ENCODE results near the gene RASGEF1B. TPM values are rescaled to one million over a fixed set of nuclear protein-coding genes. Genes with fewer than 3 reads are reported as not detected.

The RASGEF1B gene
- total RNA-seq, 4 donors from 2014 or later: 14.1 to 31.0 (median 26.2) TPM

GRCh38 chr4:81427344-81427821 is 44.3 kb downstream of the RASGEF1B start:
- no peak overlapping the region for H3K4me3 ChIP-seq
- no peaks in the 10 kb centered on the region for H3K9me3 ChIP-seq
- no peak for DNase-seq
- 56 to 58% methylated on average over 4 to 6 of the region's 6 CpGs for whole genome bisulfite sequencing, 2 donors (ENCODE audit: low coverage in 1 of 2)
- H3K27ac ChIP-seq: no peak overlapping the region
- H3K36me3 ChIP-seq: peaks cover 0 to 28% (median 6%) of the 10 kb centered on the region in 4 donors
- TF ChIP-seq POLR2AphosphoS5 (IDR thresholded peaks at IDR 0.05) (no peak), EP300 (IDR thresholded peaks at IDR 0.05; ENCODE audit: low read depth) (no peak), POLR2A (IDR thresholded peaks at IDR 0.05) (no peak), CTCF (IDR thresholded peaks at IDR 0.05) (no peak)
- in situ Hi-C loops (cut with MboI; ENCODE audit: low pct_ligation_motif_present in 1 of 4, low pct_unique_long_range_greater_than_20kb in 1 of 4, low sequenced_read_pairs in 3 of 4) (loop anchor here in 1 of 4 donors (25.0 kb wide), 1 partner anchor 110 kb away; no protein-coding TSS in a partner anchor), intact Hi-C loops (cut with DNase I; ENCODE audit: low total_unique reads) (no loop called here)
- H3K27me3 ChIP-seq: no peaks in the 10 kb centered on the region
- peaks cover 0 to 8% (median 3%) of the 10 kb centered on the region in 4 donors for H3K4me1 ChIP-seq

- no peaks in the 10 kb centered on the region for H3K9me3 ChIP-seq
- DNase-seq: no peak
- peaks cover 0 to 22% (median 4%) of the 10 kb centered on the region in 4 donors for H3K36me3 ChIP-seq
- no peak overlapping the region for H3K4me3 ChIP-seq
- H3K27ac ChIP-seq: no peak overlapping the region
- in situ Hi-C loops (cut with MboI; ENCODE audit: low pct_ligation_motif_present in 1 of 4, low pct_unique_long_range_greater_than_20kb in 1 of 4, low sequenced_read_pairs in 3 of 4): loop anchor here in 1 of 4 donors (25.0 kb wide), 1 partner anchor 110 kb away; no protein-coding TSS in a partner anchor
- peaks cover 0 to 12% (median 4%) of the 10 kb centered on the region in 4 donors for H3K4me1 ChIP-seq
- no peak for TF ChIP-seq POLR2A (IDR thresholded peaks at IDR 0.05)
- TF ChIP-seq EP300 (IDR thresholded peaks at IDR 0.05; ENCODE audit: low read depth): no peak
- no peak for TF ChIP-seq CTCF (IDR thresholded peaks at IDR 0.05)
- no peak for TF ChIP-seq POLR2AphosphoS5 (IDR thresholded peaks at IDR 0.05)
- intact Hi-C loops (cut with DNase I; ENCODE audit: low total_unique reads): no loop called here
- H3K27me3 ChIP-seq: no peaks in the 10 kb centered on the region
- 65 to 71% methylated on average over 1 of the region's 1 CpG for WGBS, 2 donors (ENCODE audit: low coverage in 1 of 2)
Observed at GRCh38 chr4:81426770-81427289, 44.9 kb downstream of the RASGEF1B start.

- DNase-seq: no peak
Observed at GRCh38 chr4:81424816-81425755, 46.6 kb downstream of the RASGEF1B start.

GRCh38 chr4:81424336-81424735 is 47.4 kb downstream of the RASGEF1B start:
- Histone ChIP-seq H3K4me1 (peaks cover 4 to 24% (median 7%) of the 10 kb centered on the region in 4 donors), H3K36me3 (no peaks in the 10 kb centered on the region), H3K9me3 (no peaks in the 10 kb centered on the region), H3K27me3 (no peaks in the 10 kb centered on the region), H3K4me3 (no peak overlapping the region), H3K27ac (no peak overlapping the region)
- no peak for DNase-seq
- TF ChIP-seq EP300 (IDR thresholded peaks at IDR 0.05; ENCODE audit: low read depth) (no peak), CTCF (IDR thresholded peaks at IDR 0.05) (no peak), POLR2AphosphoS5 (IDR thresholded peaks at IDR 0.05) (no peak), POLR2A (IDR thresholded peaks at IDR 0.05) (no peak)
- intact Hi-C loops (cut with DNase I; ENCODE audit: low total_unique reads) (no loop called here), in situ Hi-C loops (cut with MboI; ENCODE audit: low pct_ligation_motif_present in 1 of 4, low pct_unique_long_range_greater_than_20kb in 1 of 4, low sequenced_read_pairs in 3 of 4) (loop anchor here in 3 of 4 donors (25.0 kb wide), 1 partner anchor 788 kb away; no protein-coding TSS in a partner anchor)
- 63 to 84% methylated on average over 5 to 6 of the region's 6 CpGs for WGBS, 2 donors (ENCODE audit: low coverage in 1 of 2)

More at GRCh38 chr4:81424816-81425755, 46.6 kb downstream of the RASGEF1B start:
- no peaks in the 10 kb centered on the region for H3K9me3 ChIP-seq
- peaks cover 4 to 24% (median 7%) of the 10 kb centered on the region in 4 donors for H3K4me1 ChIP-seq
- H3K36me3 ChIP-seq: peaks cover 0 to 6% (median 0%) of the 10 kb centered on the region in 4 donors
- no peak for TF ChIP-seq POLR2A (IDR thresholded peaks at IDR 0.05)
- no peak for TF ChIP-seq POLR2AphosphoS5 (IDR thresholded peaks at IDR 0.05)
- TF ChIP-seq EP300 (IDR thresholded peaks at IDR 0.05; ENCODE audit: low read depth): no peak
- in situ Hi-C loops (cut with MboI; ENCODE audit: low pct_ligation_motif_present in 1 of 4, low pct_unique_long_range_greater_than_20kb in 1 of 4, low sequenced_read_pairs in 3 of 4): loop anchor here in 3 of 4 donors (25.0 kb wide), 2 partner anchors 112 to 787 kb away; no protein-coding TSS in a partner anchor
- no peak overlapping the region for H3K4me3 ChIP-seq
- no peaks in the 10 kb centered on the region for H3K27me3 ChIP-seq
- intact Hi-C loops (cut with DNase I; ENCODE audit: low total_unique reads): no loop called here
- 53 to 73% methylated on average over 4 to 5 of the region's 5 CpGs for WGBS, 2 donors (ENCODE audit: low coverage in 1 of 2)
- no peak overlapping the region for H3K27ac ChIP-seq

All from transverse colon (tissue), 4 donors.